ENCODE results near the gene USP35.

The USP35 gene

GRCh38 chr11:78196661-78197091 is 8.0 kb downstream of the USP35 start:
- no peak for DNase-seq (ENCODE audit: low read depth)

GRCh38 chr11:78197816-78198215 is 9.1 kb downstream of the USP35 start:
- DNase-seq (ENCODE audit: low read depth), result no peak

GRCh38 chr11:78199015-78199652 is 10.4 kb downstream of the USP35 start:
- DNase-seq (ENCODE audit: low read depth), result no peak

- DNase-seq (ENCODE audit: low read depth), result no peak
Observed at GRCh38 chr11:78199653-78200015, 10.9 kb downstream of the USP35 start.

- no peak for DNase-seq (ENCODE audit: low read depth)
Observed at GRCh38 chr11:78200061-78200460, 11.3 kb downstream of the USP35 start.

GRCh38 chr11:78200553-78200952 is 11.8 kb downstream of the USP35 start:
- no peak for DNase-seq (ENCODE audit: low read depth)

GRCh38 chr11:78201096-78201818 is 12.5 kb downstream of the USP35 start:
- DNase-seq (ENCODE audit: low read depth), result no peak

- DNase-seq (ENCODE audit: low read depth), result no peak
Observed at GRCh38 chr11:78202733-78203167, 14.0 kb downstream of the USP35 start.

- DNase-seq (ENCODE audit: low read depth), result no peak
Observed at GRCh38 chr11:78203184-78203583, 14.5 kb downstream of the USP35 start.

- DNase-seq (ENCODE audit: low read depth), result no peak
Observed at GRCh38 chr11:78205256-78205655, 16.5 kb downstream of the USP35 start.

- no peak for DNase-seq (ENCODE audit: low read depth)
Observed at GRCh38 chr11:78205691-78206090, 17.0 kb downstream of the USP35 start.

GRCh38 chr11:78207532-78208256 is 19.0 kb downstream of the USP35 start:
- no peak for DNase-seq (ENCODE audit: low read depth)

GRCh38 chr11:78208257-78209165 is 19.8 kb downstream of the USP35 start:
- DNase-seq (ENCODE audit: low read depth), result no peak

- DNase-seq (ENCODE audit: low read depth), result no peak
Observed at GRCh38 chr11:78209478-78209877, 20.8 kb downstream of the USP35 start.

GRCh38 chr11:78210000-78210608 is 21.4 kb downstream of the USP35 start:
- no peak for DNase-seq (ENCODE audit: low read depth)

GRCh38 chr11:78211565-78211964 is 22.8 kb downstream of the USP35 start:
- no peak for DNase-seq (ENCODE audit: low read depth)

- no peak for DNase-seq (ENCODE audit: low read depth)
Observed at GRCh38 chr11:78212586-78213371, 24.1 kb downstream of the USP35 start.

GRCh38 chr11:78213526-78214330 is 25.0 kb downstream of the USP35 start:
- DNase-seq (ENCODE audit: low read depth), result no peak

- DNase-seq (ENCODE audit: low read depth), result no peak
Observed at GRCh38 chr11:78214331-78215194, 25.8 kb downstream of the USP35 start.

Measured in HS-27A (cell line).